Uterus (tissue), 4 donors: Measurements from ENCODE around the gene PRKAG3. TPM values are rescaled to one million over a fixed set of nuclear protein-coding genes. Genes with fewer than 3 reads are reported as not detected.

Source experiments
- DNase-seq, 2 donors: peaks; one replicate each; pipeline ENCODE4 v3.0.0-alpha.2; 2019 to 2020
- H3K27ac ChIP-seq, 2 donors: fragments of 200-600 bp; sonication (generic); 1 replicate in 1 of 2; 2 replicates in 1 of 2; pipeline ENCODE4 v1.5.1; 2016 to 2018
- H3K27me3 ChIP-seq, 2 donors: fragments of 200-600 bp; sonication (generic); one replicate each; pipeline ENCODE4 v1.5.1; 2018 to 2019; ENCODE audit warnings: control low read depth in 1 of 2
- H3K36me3 ChIP-seq, 2 donors: fragments of 200-600 bp; sonication (generic); one replicate each; pipeline ENCODE4 v1.5.1; 2019; ENCODE audit warnings: control low read depth in 1 of 2
- H3K4me1 ChIP-seq, 2 donors: fragments of 200-600 bp; sonication (generic); one replicate each; pipeline ENCODE4 v1.5.1; 2018 to 2019; ENCODE audit warnings: control low read depth in 1 of 2
- H3K4me3 ChIP-seq, 2 donors: fragments of 200-600 bp; sonication (generic); 1 replicate in 1 of 2; 2 replicates in 1 of 2; pipeline ENCODE4 v1.5.1; 2018 to 2019; ENCODE audit warnings: mild to moderate bottlenecking in 1 of 2
- H3K9me3 ChIP-seq, 2 donors: fragments of 200-600 bp; sonication (generic); one replicate each; pipeline ENCODE4 v1.5.1; 2019; ENCODE audit warnings: control low read depth in 1 of 2
- POLR2A ChIP-seq, 2 donors: fragments of 450-650 bp; IDR thresholded peaks; one replicate each; pipeline ENCODE4 v1.6.1; 2016; ENCODE audit warnings: antibody characterized with exemption in 2 of 2, mild to moderate bottlenecking in 1 of 2, moderate library complexity in 1 of 2
- intact Hi-C: fragments of 100-400 bp; cut with DNase I; formaldehyde crosslinking; loops from one replicate; pipeline ENCODE4 v1.15.1; 2023; ENCODE audit warnings: low total_unique reads
- total RNA-seq, 4 donors: library from RNA; depleted of rRNA in 3 of 4; stranded (reverse); fragments of >200 nt in 3 of 4; gene quantifications; one replicate each; pipeline versions ENCODE4 v1.1.0 to v1.2.4, GENCODE V29; 2014 to 2023
- TF ChIP-seq, protein P1 (sequence below), 4 experiments: fragments of 200-600 bp in 2 of 4; fragments of 450-650 bp in 2 of 4; sonication (generic) in 2 of 4; IDR thresholded peaks; one replicate each; pipeline ENCODE4 v1.5.1; 2016 to 2019; ENCODE audit warnings: antibody characterized with exemption in 4 of 4, mild to moderate bottlenecking in 2 of 4, moderate library complexity in 1 of 4
- donor health status: DM: yes; HTN: yes; CAD: no.

PRKAG3 gene
- total RNA-seq, 4 donors from 2014 or later, result not detected

DNA sequence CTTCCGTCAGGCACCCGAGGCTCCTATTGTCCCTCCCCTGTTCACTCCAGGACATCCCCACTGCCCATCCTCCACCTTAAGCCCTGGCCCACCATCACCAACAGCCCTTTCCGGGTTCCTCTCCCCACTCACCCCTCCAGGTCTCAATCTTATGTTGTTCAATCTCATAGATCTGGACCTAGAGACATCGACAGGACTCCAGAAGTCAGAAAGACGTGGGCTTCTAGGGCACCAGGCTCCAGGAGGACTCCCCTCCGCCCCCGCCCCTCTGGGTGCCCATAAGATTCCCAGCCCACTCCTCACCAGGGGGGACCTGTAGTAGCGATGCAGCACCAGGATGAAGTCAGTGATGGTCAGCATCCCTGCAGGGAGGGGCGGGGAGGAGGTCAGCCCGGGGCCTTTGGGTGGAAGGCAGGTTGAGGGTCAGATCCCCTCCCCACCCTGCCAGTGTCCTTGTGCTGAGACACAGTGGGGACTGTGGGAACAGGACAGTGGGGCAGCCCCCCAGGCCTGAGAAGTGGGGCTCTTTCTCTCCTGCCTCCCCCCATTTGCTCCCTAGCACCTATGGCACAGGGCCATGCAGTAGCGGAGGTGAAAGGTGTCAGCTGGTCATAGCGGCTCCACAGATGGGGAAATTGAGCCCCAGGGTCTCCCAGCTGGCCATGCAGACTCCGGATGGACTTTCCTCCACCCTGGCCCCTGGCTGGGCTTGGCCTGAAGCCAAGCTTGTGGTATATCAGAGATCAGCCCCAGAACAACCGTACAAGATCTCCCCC lies 3.7 kb downstream of the PRKAG3 start:
- TF ChIP-seq, protein P1, sequence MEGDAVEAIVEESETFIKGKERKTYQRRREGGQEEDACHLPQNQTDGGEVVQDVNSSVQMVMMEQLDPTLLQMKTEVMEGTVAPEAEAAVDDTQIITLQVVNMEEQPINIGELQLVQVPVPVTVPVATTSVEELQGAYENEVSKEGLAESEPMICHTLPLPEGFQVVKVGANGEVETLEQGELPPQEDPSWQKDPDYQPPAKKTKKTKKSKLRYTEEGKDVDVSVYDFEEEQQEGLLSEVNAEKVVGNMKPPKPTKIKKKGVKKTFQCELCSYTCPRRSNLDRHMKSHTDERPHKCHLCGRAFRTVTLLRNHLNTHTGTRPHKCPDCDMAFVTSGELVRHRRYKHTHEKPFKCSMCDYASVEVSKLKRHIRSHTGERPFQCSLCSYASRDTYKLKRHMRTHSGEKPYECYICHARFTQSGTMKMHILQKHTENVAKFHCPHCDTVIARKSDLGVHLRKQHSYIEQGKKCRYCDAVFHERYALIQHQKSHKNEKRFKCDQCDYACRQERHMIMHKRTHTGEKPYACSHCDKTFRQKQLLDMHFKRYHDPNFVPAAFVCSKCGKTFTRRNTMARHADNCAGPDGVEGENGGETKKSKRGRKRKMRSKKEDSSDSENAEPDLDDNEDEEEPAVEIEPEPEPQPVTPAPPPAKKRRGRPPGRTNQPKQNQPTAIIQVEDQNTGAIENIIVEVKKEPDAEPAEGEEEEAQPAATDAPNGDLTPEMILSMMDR (IDR thresholded peaks at IDR 0.05), result no peak
- TF ChIP-seq POLR2A (IDR thresholded peaks at IDR 0.05), result no peak

DNA sequence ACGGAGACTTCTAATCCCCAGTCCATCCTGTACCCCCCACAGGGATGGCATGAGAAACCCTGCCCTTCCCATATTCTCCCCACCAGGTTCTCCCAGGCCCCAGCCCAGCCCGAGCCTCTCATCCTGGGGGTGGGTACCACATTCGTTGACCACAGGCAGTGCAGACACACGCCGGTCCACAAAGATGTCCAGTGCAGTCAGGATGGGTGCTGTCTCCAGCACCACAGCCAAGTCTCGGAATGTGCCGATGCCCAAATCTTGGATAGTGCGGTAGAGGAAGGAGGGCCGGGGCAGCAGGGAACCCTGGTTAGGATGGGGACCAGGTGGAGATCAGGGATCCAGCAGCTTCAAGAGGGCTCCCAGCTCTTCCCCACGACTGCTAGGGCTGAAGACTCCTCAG lies 4.8 kb downstream of the PRKAG3 start:
- H3K9me3 ChIP-seq, result no peaks in the 10 kb centered on the region
- TF ChIP-seq, protein P1 (IDR thresholded peaks at IDR 0.05), result no peak
- TF ChIP-seq POLR2A (IDR thresholded peaks at IDR 0.05), result no peak
- intact Hi-C loops, result no loop called here
- no peak overlapping the region for H3K27ac ChIP-seq
- no peak overlapping the region for H3K4me3 ChIP-seq
- no peaks in the 10 kb centered on the region for H3K4me1 ChIP-seq
- no peaks in the 10 kb centered on the region for H3K36me3 ChIP-seq
- no peak for DNase-seq
- no peaks in the 10 kb centered on the region for H3K27me3 ChIP-seq

More for the DNA sequence above, 3.7 kb downstream of the PRKAG3 start:
- intact Hi-C loops, result no loop called here
- DNase-seq, result no peak
- Histone ChIP-seq H3K27me3 (no peaks in the 10 kb centered on the region), H3K9me3 (no peaks in the 10 kb centered on the region), H3K4me3 (no peak overlapping the region), H3K4me1 (no peaks in the 10 kb centered on the region), H3K36me3 (no peaks in the 10 kb centered on the region), H3K27ac (no peak overlapping the region)

DNA sequence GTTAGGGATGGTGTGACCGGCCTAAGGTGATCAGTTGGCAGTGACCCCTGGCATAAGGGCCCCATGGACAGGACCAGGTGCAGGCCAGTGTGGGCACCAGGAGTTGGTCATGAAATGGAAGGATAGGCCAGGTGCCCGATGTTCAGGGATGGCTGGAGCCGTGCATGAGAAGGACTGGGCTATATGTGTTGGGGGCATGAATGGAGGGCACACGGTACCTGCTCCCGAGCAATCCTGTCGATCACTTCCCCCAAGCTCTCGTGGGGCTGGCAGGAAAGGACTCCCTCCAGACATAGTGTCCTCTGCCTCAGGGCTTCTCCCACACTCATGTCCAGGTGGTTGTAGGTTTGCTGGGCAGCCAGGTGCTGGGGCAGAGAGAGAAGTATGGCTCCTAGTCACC lies 7.6 kb downstream of the PRKAG3 start:
- intact Hi-C loops, result no loop called here
- TF ChIP-seq, protein P1 (IDR thresholded peaks at IDR 0.05), result no peak
- TF ChIP-seq POLR2A (IDR thresholded peaks at IDR 0.05), result no peak

DNA sequence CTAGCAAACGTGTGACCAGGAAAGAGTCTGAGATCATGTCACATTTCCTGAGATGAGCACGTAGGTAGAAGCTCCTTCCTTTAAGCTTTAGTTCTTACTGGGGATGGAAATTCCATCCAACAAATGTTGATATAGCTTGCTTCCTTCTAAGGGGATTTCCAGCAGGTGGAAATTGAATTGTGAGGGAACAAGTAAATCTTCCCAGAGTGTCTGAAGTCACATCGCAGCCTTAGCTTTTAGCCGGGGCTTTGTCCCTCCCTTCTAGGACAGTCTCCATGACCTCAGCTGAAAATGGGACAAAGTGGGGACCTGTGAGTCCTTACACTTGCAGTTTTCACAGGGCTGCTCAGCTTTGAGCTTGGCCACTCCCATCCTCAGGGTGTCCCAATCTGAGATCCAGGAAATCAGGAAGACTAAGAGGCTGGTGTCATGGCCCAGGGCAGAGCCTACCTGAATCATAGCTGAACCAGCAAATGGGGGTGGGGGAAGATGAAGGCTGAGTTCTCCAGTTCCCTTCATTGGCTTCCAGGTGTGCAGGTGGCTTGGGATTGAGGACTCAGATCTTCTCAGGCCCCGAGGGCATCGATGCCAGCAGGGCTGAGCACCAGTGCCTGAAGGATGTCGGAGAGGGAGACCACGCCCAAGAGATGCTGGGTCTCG lies 8.3 kb downstream of the PRKAG3 start:
- Histone ChIP-seq H3K4me1 (no peaks in the 10 kb centered on the region), H3K36me3 (no peaks in the 10 kb centered on the region), H3K9me3 (no peaks in the 10 kb centered on the region), H3K4me3 (no peak overlapping the region), H3K27me3 (no peaks in the 10 kb centered on the region), H3K27ac (no peak overlapping the region)
- no peak for DNase-seq
- intact Hi-C loops, result no loop called here
- TF ChIP-seq, protein P1 (IDR thresholded peaks at IDR 0.05), result no peak
- no peak for TF ChIP-seq POLR2A (IDR thresholded peaks at IDR 0.05)

More for the DNA sequence above, 7.6 kb downstream of the PRKAG3 start:
- no peak overlapping the region for H3K27ac ChIP-seq
- H3K4me3 ChIP-seq, result no peak overlapping the region
- no peaks in the 10 kb centered on the region for H3K27me3 ChIP-seq
- DNase-seq, result no peak
- H3K9me3 ChIP-seq, result no peaks in the 10 kb centered on the region
- H3K4me1 ChIP-seq, result no peaks in the 10 kb centered on the region
- no peaks in the 10 kb centered on the region for H3K36me3 ChIP-seq

DNA sequence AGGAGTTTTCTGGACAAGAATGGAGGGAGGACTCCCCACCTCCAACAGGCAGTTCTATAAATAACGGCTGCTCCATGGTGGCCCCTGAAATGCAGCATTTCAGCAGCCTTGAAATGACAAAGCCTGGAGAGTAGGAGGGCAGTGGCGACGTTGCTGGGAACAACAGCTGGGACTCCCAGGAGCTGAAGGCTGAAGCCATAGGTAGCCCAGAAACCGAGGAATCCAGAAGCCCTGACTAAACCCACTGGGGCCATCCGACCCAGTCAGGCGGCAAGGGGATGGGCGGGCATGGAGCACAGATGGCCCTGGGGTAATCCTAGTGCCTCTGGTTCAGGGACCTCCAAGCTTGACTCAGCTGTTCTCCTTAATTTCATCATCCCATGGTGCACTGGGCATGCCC lies 9.0 kb downstream of the PRKAG3 start:
- intact Hi-C loops, result no loop called here
- no peak overlapping the region for H3K27ac ChIP-seq
- no peak for DNase-seq
- no peaks in the 10 kb centered on the region for H3K4me1 ChIP-seq
- no peaks in the 10 kb centered on the region for H3K36me3 ChIP-seq
- TF ChIP-seq, protein P1 (IDR thresholded peaks at IDR 0.05), result no peak
- no peak for TF ChIP-seq POLR2A (IDR thresholded peaks at IDR 0.05)
- no peaks in the 10 kb centered on the region for H3K9me3 ChIP-seq
- no peak overlapping the region for H3K4me3 ChIP-seq
- no peaks in the 10 kb centered on the region for H3K27me3 ChIP-seq
